ENCODE measurements around the gene PDSS2.

PDSS2 gene

DNA sequence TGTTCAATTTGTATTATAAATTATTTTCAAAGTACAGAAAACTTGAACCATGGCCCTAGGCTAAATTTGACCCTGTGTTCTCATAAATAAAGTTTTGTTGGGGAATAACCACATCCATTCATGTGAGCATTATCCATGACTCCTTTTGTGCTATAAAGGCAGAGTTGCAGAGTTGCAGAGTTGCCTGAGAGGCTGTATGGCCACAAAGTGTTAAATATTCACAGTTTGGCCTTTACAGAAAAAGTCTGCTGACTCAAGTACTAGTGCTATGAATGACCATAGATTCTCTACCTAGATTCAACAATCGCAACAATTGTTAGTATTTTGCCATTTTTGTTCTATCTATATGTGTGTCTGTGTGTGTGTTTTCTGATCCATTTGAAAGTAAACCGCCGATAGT lies 297.8 kb downstream of the PDSS2 start:
- Histone ChIP-seq H3K9me3 (ENCODE audit: insufficient read depth, low read length) (no peaks in the 10 kb centered on the region), H3K9me2 (replicated peaks; ENCODE audit: insufficient read depth, low read length) (no peaks in the 10 kb centered on the region), H3F3A (ENCODE audit: insufficient read depth) (no peaks in the 10 kb centered on the region), H3K4me2 (ENCODE audit: low read depth, low read length, poor library complexity, severe bottlenecking) (no peak overlapping the region), H3K36me3 (ENCODE audit: low read length) (no peaks in the 10 kb centered on the region), H3K9ac (ENCODE audit: low read length) (no peak overlapping the region), H3K27ac (ENCODE audit: low read depth, low read length) (no peak overlapping the region), H2AFZ (ENCODE audit: low read depth, low read length, severe bottlenecking) (no peak overlapping the region), H3K79me2 (ENCODE audit: insufficient read depth, low read length) (no peaks in the 10 kb centered on the region), H3K4me3 (ENCODE audit: insufficient read depth, low read length, poor library complexity, severe bottlenecking) (no peak overlapping the region), H4K20me1 (ENCODE audit: low read depth, low read length) (no peaks in the 10 kb centered on the region), H3K27me3 (ENCODE audit: low read length) (no peaks in the 10 kb centered on the region)
- TF ChIP-seq, protein P1, sequence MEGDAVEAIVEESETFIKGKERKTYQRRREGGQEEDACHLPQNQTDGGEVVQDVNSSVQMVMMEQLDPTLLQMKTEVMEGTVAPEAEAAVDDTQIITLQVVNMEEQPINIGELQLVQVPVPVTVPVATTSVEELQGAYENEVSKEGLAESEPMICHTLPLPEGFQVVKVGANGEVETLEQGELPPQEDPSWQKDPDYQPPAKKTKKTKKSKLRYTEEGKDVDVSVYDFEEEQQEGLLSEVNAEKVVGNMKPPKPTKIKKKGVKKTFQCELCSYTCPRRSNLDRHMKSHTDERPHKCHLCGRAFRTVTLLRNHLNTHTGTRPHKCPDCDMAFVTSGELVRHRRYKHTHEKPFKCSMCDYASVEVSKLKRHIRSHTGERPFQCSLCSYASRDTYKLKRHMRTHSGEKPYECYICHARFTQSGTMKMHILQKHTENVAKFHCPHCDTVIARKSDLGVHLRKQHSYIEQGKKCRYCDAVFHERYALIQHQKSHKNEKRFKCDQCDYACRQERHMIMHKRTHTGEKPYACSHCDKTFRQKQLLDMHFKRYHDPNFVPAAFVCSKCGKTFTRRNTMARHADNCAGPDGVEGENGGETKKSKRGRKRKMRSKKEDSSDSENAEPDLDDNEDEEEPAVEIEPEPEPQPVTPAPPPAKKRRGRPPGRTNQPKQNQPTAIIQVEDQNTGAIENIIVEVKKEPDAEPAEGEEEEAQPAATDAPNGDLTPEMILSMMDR (IDR thresholded peaks at IDR 0.05; ENCODE audit: insufficient read depth, low read length, poor library complexity, severe bottlenecking), result no peak
- no peak for TF ChIP-seq EZH2phosphoT487 (conservative IDR thresholded peaks at IDR 0.05; ENCODE audit: low read length)

DNA sequence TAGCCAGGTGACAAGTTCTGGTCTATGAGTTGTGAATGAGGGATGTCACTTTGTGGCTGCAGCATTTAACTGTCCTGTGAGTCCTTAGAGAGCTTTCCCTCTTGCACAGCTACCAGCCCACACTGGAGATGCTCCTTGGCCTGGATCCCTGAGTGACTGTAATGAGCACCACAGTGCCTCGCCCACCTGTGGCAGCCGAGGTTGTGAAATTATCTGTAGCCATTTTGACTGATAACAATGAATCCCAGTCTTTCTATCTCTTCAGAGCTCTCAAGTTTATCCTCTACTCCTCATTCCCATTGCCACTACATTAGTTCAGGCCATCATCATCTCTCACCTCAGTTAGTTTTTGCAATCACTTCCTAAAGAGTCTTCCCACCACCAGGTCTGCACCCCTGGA lies 302.7 kb downstream of the PDSS2 start:
- Histone ChIP-seq H3K27me3 (ENCODE audit: low read length) (no peaks in the 10 kb centered on the region), H3K4me2 (ENCODE audit: low read depth, low read length, poor library complexity, severe bottlenecking) (no peak overlapping the region), H3F3A (ENCODE audit: insufficient read depth) (no peaks in the 10 kb centered on the region), H3K9me3 (ENCODE audit: insufficient read depth, low read length) (no peaks in the 10 kb centered on the region), H3K79me2 (ENCODE audit: insufficient read depth, low read length) (no peaks in the 10 kb centered on the region), H2AFZ (ENCODE audit: low read depth, low read length, severe bottlenecking) (no peak overlapping the region), H3K9me2 (replicated peaks; ENCODE audit: insufficient read depth, low read length) (no peaks in the 10 kb centered on the region), H3K9ac (ENCODE audit: low read length) (no peak overlapping the region), H3K27ac (ENCODE audit: low read depth, low read length) (no peak overlapping the region), H3K36me3 (ENCODE audit: low read length) (no peaks in the 10 kb centered on the region), H3K4me3 (ENCODE audit: insufficient read depth, low read length, poor library complexity, severe bottlenecking) (no peak overlapping the region), H4K20me1 (ENCODE audit: low read depth, low read length) (no peaks in the 10 kb centered on the region)
- no peak for TF ChIP-seq EZH2phosphoT487 (conservative IDR thresholded peaks at IDR 0.05; ENCODE audit: low read length)
- TF ChIP-seq, protein P1 (IDR thresholded peaks at IDR 0.05; ENCODE audit: insufficient read depth, low read length, poor library complexity, severe bottlenecking), result no peak

DNA sequence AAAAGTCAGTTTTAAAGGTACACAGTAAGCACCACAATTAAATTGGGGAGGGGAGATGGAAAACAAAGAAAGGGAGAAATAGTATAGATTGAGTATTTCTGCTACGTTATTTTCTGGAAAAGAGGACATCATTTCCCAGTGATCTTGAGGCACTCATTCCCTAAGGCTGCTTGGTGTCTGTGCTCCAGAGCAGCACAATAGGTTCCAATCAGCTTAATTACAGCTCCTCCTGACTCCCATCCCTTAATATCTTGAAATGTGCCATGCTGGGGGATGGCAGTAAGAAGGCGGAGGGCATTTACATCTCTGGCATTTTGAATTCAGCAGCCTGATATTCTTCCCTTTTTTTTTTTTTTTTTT lies 304.6 kb downstream of the PDSS2 start:
- Histone ChIP-seq H3K27me3 (ENCODE audit: low read length) (no peaks in the 10 kb centered on the region), H2AFZ (ENCODE audit: low read depth, low read length, severe bottlenecking) (no peak overlapping the region), H3K9ac (ENCODE audit: low read length) (no peak overlapping the region), H3K4me3 (ENCODE audit: insufficient read depth, low read length, poor library complexity, severe bottlenecking) (no peak overlapping the region), H3K4me2 (ENCODE audit: low read depth, low read length, poor library complexity, severe bottlenecking) (no peak overlapping the region), H4K20me1 (ENCODE audit: low read depth, low read length) (no peaks in the 10 kb centered on the region), H3F3A (ENCODE audit: insufficient read depth) (no peaks in the 10 kb centered on the region), H3K79me2 (ENCODE audit: insufficient read depth, low read length) (no peaks in the 10 kb centered on the region), H3K36me3 (ENCODE audit: low read length) (no peaks in the 10 kb centered on the region), H3K9me3 (ENCODE audit: insufficient read depth, low read length) (no peaks in the 10 kb centered on the region), H3K9me2 (replicated peaks; ENCODE audit: insufficient read depth, low read length) (no peaks in the 10 kb centered on the region), H3K27ac (ENCODE audit: low read depth, low read length) (no peak overlapping the region)
- no peak for TF ChIP-seq EZH2phosphoT487 (conservative IDR thresholded peaks at IDR 0.05; ENCODE audit: low read length)
- TF ChIP-seq, protein P1 (IDR thresholded peaks at IDR 0.05; ENCODE audit: insufficient read depth, low read length, poor library complexity, severe bottlenecking), result no peak

All from SU-DHL-6 (cell line).